GM21529 (cell line): ENCODE results near the gene SAA4.
A peak's percentile ranks its signal among the peaks of the same experiment; 100 is the strongest.
"Not testable (repeated sequence)": the region's sequence is repeated elsewhere in the genome, so short reads cannot be mapped to it uniquely, and the experiment has no call there.

Experiments used
- ATAC-seq: cut with Tn5 transposase; IDR thresholded peaks from one replicate; pipeline ENCODE4 v1.9.1; 2021; ENCODE audit not compliant: unreplicated experiment

SAA4 gene

DNA sequence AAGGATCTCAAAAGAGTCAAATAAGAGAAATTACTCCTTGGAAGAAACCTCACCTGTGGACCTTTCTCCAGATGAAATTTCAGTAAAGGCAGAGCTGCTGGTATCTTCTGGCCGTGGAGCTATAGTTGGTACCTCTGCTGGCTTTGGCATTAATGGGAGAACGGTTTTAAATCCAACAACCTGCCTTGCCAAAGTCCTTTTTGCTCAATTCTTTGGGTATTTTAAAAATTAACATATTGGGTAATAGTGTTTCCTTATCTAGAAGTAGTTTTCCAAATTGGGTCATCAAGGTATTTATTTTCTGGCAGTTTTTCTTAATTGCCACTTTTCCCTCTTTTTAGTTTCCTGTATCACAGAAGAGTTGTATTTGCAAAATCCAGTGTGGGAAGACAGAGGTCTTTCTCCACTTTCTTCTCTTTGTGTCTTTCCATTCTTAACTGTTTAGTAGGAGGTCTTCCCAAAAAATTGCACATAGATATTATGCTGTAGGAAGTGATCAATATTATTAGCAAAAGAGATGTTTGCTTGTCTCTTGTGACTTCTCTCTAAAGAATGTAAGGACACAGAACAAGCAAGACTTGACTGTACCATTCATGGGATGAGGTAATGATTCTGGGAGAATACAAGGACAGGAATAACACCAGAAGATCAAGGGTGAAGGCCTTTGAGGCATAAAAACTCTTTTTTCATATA, at the start of gene SAA4:
TSS of gene SAA4 (minus strand) at position 139 of the 693 bp plus-strand sequence. CDS start 876 bp downstream, outside the sequence.
- ATAC-seq = no peak

DNA sequence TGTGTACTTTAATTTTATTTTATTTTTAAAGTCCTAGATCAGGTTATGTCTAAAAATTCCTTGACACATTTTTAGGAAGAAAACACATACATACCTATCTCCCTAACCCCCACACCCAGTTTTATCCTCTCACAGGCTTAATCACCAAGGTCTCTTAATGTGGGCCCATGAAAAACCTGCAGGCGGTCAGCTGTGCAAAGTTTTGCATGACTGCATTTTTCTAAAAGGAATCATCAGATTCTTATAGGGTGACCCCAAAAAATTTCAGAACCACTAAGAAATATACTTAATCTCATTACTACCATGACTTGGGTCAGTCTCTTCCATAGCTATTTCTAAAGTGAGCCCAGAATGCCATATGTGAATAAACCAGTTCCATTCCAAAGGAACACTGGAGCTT, 49.2 kb upstream of the SAA4 start:
- ATAC-seq = no peak

DNA sequence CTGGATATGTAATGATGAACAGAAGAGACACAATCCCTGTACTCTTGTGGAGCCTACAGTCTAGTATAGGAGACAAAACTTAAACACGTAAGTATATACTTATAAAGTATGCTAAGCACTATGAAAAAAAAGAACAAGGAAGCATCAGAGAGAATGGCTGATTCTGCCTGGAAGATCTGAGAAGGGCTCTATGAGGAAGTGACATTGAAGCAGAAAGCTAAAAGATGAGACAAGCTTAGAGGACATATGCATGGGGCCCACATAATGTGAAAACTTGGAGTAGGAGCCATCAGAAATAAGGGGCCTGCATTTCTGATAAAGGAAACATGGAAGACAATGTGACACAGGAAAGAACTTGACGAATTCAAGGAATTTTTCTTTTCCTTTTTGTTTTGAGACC, 46.0 kb upstream of the SAA4 start:
- no peak for ATAC-seq

DNA sequence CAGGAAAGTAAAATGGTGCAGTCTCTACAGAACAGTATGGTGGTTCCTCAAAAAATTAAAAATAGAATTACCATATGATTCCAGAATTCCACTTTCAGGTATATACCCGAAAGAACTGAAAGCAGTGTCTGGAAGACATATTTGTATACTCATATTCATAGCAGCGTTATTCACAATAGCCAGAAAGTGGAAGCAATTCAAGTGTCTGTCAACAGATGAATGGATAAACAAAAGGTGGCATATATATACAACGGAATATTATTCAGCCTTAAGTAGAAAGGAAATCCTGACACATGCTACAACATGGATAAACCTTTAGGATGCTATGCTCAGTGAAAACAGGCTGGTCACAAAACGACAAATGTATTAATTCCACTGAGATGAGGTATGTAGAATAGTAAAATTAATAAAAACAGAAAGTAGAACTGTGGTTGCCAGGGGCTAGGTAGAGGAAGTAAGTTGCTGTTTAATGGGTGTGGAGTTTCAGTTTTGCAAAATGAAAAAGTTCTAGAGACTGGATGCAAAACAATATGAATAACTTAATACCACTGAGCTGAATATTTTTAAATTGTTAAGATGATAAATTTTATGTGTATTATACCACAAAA, 43.9 kb upstream of the SAA4 start:
- peak; percentile 89 for ATAC-seq

- no peak for ATAC-seq
Measured at GRCh38 chr11:18277565-18278271, 41.1 kb upstream of the SAA4 start.

- ATAC-seq = no peak
Measured at GRCh38 chr11:18271206-18271605, 34.6 kb upstream of the SAA4 start.

GRCh38 chr11:18270102-18270501, 33.5 kb upstream of the SAA4 start:
- no peak for ATAC-seq

DNA sequence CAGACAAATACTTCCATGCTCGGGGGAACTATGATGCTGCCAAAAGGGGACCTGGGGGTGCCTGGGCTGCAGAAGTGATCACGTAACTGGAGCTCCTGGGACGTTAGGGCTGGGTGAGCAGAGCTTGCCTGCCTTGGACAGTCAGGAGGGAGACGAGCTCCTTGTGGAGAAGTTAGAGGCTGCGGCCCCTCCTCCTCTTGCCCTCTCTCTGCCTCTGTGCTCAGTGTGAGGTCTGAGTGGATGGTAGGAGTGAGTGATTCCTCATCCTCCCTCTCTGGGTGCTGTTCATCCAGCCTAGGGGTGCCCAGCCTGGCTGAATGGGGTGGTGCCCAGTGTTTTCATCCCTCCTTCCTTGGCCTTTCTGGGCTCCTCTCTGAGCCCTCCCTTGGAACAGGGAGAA, 32.6 kb upstream of the SAA4 start:
- not testable (repeated sequence) for ATAC-seq

DNA sequence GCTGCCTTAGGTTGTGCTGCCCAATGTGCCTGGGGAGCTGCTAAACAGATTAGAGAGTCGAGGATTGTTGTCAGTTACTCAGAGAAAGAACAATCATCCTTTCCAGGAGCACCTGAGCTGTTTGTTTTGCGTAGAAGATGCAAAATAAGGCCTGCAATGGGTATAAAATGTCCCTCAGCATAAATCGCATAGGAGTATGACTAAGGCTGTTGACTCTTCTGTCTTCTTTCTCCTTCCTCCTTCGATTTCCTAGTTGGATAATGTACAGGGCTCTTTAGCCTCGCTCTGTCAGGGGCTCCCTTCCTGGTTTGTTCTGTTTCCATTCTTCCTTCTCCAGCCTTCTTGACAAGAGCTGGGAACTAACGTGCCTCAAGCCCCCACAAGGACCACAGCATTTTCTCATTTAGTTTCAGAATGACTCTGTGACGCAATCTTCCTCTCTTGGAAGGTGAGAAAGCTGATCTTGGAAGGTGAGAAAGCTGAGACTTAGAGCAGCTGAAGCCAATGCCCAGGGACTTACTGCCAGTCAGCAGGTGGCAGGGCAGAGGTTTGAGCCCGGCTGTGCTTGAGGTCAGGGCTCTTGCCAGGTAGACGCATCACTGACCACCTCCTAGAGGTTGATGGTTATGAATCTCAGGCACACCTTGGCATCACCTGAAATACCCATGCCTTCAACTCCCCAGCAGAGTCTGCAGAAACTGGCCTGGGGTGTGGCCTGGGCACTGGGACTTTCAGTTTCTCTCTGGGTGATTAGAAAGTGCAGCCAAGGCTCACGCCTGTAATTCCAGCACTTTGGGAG, 30.9 kb upstream of the SAA4 start:
- peak; percentile 51 for ATAC-seq

DNA sequence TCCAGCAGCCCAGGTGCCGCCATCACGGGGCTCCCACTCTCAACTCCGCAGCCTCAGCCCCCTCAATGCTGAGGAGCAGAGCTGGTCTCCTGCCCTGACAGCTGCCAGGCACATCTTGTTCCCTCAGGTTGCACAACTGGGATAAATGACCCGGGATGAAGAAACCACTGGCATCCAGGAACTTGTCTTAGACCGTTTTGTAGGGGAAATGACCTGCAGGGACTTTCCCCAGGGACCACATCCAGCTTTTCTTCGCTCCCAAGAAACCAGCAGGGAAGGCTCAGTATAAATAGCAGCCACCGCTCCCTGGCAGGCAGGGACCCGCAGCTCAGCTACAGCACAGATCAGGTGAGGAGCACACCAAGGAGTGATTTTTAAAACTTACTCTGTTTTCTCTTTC, 29.3 kb upstream of the SAA4 start, which contains the start of gene SAA1:
TSS of gene SAA1 (plus strand) at position 316 of the 400 bp plus-strand sequence. CDS start 624 bp downstream, outside the sequence.
- ATAC-seq = no peak

DNA sequence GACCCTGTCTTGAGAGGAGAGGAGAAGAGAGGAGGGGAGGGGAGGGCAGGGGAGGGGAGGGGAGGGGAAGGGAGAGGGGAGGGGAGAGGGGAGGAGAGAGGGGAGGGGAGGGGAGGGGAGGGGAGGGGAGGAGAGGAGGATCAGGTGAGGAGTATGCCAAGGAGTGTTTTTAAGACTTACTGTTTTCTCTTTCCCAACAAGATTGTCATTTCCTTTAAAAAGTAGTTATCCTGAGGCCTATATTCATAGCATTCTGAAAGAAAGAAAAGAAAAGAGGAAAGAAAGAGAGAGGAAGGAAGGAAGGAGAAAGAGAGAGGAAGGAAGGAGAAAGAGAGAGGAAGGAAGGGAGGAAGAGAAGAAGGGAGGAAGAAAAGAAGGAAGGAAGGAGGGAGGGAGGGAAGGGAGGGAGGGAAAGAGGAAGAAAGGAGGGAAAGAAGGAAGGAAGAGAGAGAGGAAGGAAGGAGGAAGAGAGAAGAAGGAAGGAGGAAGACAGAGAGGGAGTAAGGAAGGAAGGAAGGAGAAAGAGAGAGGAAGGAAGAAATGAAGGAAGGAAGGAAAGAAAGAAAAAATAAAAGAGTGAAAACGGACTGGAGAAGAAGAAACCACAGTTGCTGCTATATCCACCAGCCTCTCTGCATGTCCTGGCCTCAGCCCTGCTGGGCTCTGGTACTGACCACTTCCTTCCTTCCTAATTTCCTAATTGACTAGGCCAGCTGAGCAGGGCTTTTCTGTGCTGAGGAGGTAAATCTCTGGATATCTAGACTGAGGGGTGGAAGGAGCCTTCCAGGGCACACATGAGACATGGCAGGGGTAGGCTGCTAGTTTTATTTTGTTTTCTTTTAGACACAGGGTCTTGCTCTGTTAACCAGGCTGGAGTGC, 28.3 kb upstream of the SAA4 start:
- no peak for ATAC-seq

DNA sequence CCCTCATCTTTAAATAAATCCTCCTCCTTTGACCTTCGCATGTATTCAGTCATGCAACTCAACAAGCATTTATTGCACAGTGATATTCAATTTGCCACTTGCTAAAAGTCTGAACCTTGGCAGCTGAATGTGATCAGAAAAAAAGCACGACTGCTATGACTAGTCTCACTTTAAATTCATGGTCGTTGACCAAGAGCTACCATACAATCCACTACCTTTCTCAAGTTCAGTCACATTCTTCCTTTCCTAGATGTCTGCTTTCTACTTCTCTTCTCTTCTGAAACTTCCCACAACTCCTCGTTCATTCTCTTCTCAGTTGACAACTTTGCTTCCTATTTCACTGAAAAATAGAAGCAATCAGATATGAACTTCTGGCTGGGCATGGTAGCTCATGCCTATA, 27.4 kb upstream of the SAA4 start:
- peak; percentile 38 for ATAC-seq

- not testable (repeated sequence) for ATAC-seq
Measured at GRCh38 chr11:18262681-18263350, 26.2 kb upstream of the SAA4 start.

DNA sequence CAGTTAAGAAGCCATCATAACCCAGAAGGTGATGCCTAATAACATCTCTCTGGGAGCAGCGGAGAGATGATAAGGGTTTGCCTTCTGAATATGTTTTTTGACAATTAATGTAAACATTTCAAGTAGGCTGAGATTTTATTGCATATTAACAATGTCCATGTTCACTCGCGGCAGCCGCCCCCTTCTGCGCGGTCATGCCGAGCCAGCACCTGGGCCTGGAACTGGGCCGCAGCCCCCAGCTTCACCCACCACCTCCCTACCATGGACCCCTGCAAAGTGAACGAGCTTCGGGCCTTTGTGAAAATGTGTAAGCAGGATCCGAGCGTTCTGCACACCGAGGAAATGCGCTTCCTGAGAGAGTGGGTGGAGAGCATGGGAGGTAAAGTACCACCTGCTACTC, 25.1 kb upstream of the SAA4 start:
- no peak for ATAC-seq

DNA sequence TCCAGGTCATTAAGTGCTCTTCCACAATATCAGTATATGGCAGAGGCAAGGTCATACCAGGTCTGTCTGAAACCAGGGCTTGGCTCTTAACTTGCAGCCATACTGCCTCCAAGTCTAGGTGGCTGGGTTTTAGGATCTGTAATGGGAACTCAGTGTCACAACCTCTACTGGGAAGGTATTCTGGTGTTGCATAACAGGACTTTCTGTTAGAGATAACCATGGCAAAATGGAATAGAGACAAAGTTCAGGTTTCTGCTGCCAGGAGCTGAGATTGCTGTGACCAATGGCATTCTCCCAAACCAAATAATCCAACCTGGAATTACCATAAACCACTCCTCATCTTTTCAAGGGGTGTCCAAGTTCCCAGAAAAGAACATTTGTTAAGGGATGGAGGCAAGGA, 22.7 kb upstream of the SAA4 start:
- no peak for ATAC-seq

- no peak for ATAC-seq
Measured at GRCh38 chr11:18254781-18255361, 18.3 kb upstream of the SAA4 start.

DNA sequence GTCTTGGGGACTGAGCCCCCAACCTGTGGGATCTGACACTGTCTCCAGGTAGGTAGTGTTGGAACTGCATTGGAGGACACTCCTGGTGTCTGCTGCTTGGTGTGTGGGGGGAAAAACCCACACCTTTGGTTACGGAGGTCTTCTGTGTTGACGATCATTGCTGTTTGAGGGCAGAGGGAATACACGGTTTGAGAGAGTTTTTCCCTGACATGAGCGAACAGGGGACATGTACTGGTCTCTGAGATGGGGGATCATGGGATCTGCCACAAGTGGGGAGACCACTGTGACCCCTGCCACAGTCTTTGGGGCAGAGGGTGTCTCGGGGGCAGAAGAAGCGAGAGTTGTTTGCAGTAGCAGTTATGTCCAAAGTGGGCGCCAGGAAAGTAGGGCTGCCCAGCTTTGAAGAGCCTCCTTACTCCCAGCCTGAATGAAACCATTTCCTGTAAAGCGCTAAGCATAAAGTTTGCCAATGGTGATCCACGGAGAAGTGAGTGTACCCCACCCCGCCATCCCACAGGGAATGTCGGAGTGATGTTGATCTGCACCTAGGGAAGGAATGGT, 17.3 kb upstream of the SAA4 start:
- ATAC-seq = no peak

- no peak for ATAC-seq
Measured at GRCh38 chr11:18253233-18253632, 16.6 kb upstream of the SAA4 start.

DNA sequence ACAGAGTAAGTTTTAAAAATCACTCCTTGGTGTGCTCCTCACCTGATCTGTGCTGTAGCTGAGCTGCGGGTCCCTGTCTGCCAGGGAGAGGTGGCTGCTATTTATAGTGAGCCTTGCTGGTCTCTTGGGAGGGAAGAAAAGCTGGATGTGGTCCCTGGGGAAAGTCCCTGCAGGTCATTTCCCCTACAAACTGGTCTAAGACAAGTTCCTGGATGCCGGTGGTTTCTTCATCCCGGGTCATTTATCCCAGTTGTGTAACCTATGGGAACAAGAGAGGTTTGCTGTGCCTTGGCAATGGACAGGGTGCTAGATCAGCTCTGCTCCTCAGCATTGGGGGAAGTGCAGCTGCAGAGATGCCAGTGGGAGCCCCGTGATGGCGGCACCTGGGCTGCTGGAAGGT, 12.0 kb upstream of the SAA4 start, which contains the start of gene SAA2:
TSS of gene SAA2 (minus strand) at position 108 of the 400 bp plus-strand sequence. CDS start 657 bp downstream, outside the sequence.
- no peak for ATAC-seq
